ENCODE data around the gene SIGLEC1. TPM values are rescaled to one million over a fixed set of nuclear protein-coding genes. Genes with fewer than 3 reads are reported as not detected.

SIGLEC1 gene
- 10 to 100 TPM in 2 of 10 donors, 1 to 10 TPM in 8; 1.3 to 22.4 (median 2.8) TPM for total RNA-seq
- 10 to 100 TPM in 1 of 2 donors, 1 to 10 TPM in 1; 1.8 to 13.0 TPM for polyA plus RNA-seq
- long read RNA-seq, donor 1, partial matches to known transcripts = 7 of 14 reads
- long read RNA-seq, donor 1, other reads (novel, unspliced or antisense) = 7 of 14 reads
- long read RNA-seq, donor 2, partial matches to known transcripts = 9 of 12 reads
- long read RNA-seq, donor 2, other reads (novel, unspliced or antisense) = 3 of 12 reads
- long read RNA-seq, donor 3, partial matches to known transcripts = 15 of 18 reads
- long read RNA-seq, donor 3, other reads (novel, unspliced or antisense) = 3 of 18 reads

DNA sequence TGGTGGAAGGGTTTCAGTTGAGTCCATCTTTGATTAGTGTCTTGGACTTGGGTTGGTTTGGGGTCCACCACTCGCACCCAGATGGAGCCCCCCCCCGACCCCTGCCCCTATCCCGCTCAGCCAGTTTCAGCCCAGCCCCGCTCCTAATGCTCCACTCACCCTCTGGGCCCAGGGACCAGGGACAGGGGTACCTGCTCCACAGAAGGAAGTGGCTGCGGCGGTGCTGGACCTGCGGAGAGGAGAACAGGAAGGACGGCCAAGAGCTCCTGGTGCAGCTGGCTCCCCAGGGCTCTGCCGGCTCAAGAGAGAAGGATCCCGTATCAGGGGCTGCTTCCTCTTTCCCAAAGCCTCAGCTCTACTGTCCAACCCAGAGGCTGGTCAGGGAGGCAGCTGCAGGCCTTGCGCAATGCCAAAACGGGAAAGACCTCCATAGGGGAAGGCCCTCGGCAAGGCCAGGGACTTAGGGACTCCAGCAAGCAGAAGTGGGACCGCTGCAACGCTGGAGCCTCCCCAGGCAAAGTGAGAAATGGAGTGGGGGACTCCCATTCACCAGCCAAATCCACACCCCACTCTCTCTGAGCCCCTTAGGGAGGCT, at the start of gene SIGLEC1:
Gene SIGLEC1 (minus strand): TSS at position 322 of the 595 bp plus-strand sequence. CDS start 5,472 bp downstream, outside the sequence.
- WGBS, 2 donors = 78 to 80% methylated on average over 15 of the region's 15 CpGs
- peak; percentile 28 to 62 (median 53) for ATAC-seq
- peak; percentile 55 to 61 for DNase-seq
- no peaks in the 10 kb centered on the region for H3K9me3 ChIP-seq
- H3K27me3 ChIP-seq = no peaks in the 10 kb centered on the region
- H3K27ac ChIP-seq = peak within 1 kb of the TSS in 1 of 10 donors; percentile 75
- no peaks in the 10 kb centered on the region for H3K36me3 ChIP-seq
- no peak for TF ChIP-seq CTCF (IDR thresholded peaks at IDR 0.05)
- intact Hi-C loops (cut with DNase I) = loop anchor here in 4 of 10 donors (5.0 to 10.0 kb wide), 3 partner anchors 35 to 150 kb away; no protein-coding TSS in a partner anchor
- peaks cover 3 to 51% (median 14%) of the 10 kb centered on the region in 9 donors for H3K4me1 ChIP-seq
- H3K4me3 ChIP-seq = peak within 1 kb of the TSS in 6 of 10 donors; percentile 3 to 49 (median 21)

- Histone ChIP-seq H3K9me3 (no peaks in the 10 kb centered on the region), H3K4me1 (peaks cover 0 to 41% (median 22%) of the 10 kb centered on the region in 9 donors), H3K27me3 (no peaks in the 10 kb centered on the region), H3K27ac (no peak overlapping the region), H3K4me3 (no peak overlapping the region), H3K36me3 (peaks cover 0 to 15% (median 0%) of the 10 kb centered on the region in 9 donors)
- WGBS, 2 donors = 82 to 86% methylated on average over 10 of the region's 10 CpGs
- DNase-seq = no peak
- TF ChIP-seq CTCF (IDR thresholded peaks at IDR 0.05) = no peak
- ATAC-seq = no peak
- intact Hi-C loops (cut with DNase I) = no loop called here
These were observed 48.4 kb upstream of the SIGLEC1 start for GRCh38 chr20:3760655-3761348.

- peaks cover 0 to 32% (median 13%) of the 10 kb centered on the region in 9 donors for H3K4me1 ChIP-seq
- H3K4me3 ChIP-seq = no peak overlapping the region
- intact Hi-C loops (cut with DNase I) = loop anchor here in 1 of 10 donors (10.0 kb wide), 1 partner anchor 85 kb away; no protein-coding TSS in a partner anchor
- TF ChIP-seq CTCF (IDR thresholded peaks at IDR 0.05) = no peak
- H3K27ac ChIP-seq = peak overlapping the region in 6 of 10 donors; percentile 49 to 68 (median 56)
- ATAC-seq (no peak), DNase-seq (no peak)
- no peaks in the 10 kb centered on the region for H3K27me3 ChIP-seq
- no peaks in the 10 kb centered on the region for H3K9me3 ChIP-seq
- peaks cover 0 to 24% (median 0%) of the 10 kb centered on the region in 9 donors for H3K36me3 ChIP-seq
- 91 to 94% methylated on average over 11 of the region's 11 CpGs for WGBS, 2 donors
These were observed 47.5 kb upstream of the SIGLEC1 start for GRCh38 chr20:3759884-3760283.

GRCh38 chr20:3759316-3759823, 47.0 kb upstream of the SIGLEC1 start:
- intact Hi-C loops (cut with DNase I) = loop anchor here in 1 of 10 donors (10.0 kb wide), 1 partner anchor 85 kb away; no protein-coding TSS in a partner anchor
- Histone ChIP-seq H3K4me3 (no peak overlapping the region), H3K9me3 (no peaks in the 10 kb centered on the region), H3K36me3 (peaks cover 0 to 29% (median 0%) of the 10 kb centered on the region in 9 donors), H3K27ac (peak overlapping the region in 8 of 10 donors; percentile 49 to 68 (median 58)), H3K27me3 (no peaks in the 10 kb centered on the region), H3K4me1 (peaks cover 0 to 32% (median 9%) of the 10 kb centered on the region in 9 donors)
- DNase-seq (no peak), ATAC-seq (peak in 3 of 8 donors; percentile 18 to 22 (median 18))
- TF ChIP-seq CTCF (IDR thresholded peaks at IDR 0.05) = no peak
- 76 to 87% methylated on average over 11 of the region's 11 CpGs for WGBS, 2 donors
